NCI-H2029 treated with DMSO at 0.1 percent for 48 hours (cell line): ENCODE results near the gene DTNBP1.

ENCODE experiments used
- DNase-seq: peaks from one replicate; lab custom pipeline; 2025; lab: John Stamatoyannopoulos, UW

The DTNBP1 gene

DNA sequence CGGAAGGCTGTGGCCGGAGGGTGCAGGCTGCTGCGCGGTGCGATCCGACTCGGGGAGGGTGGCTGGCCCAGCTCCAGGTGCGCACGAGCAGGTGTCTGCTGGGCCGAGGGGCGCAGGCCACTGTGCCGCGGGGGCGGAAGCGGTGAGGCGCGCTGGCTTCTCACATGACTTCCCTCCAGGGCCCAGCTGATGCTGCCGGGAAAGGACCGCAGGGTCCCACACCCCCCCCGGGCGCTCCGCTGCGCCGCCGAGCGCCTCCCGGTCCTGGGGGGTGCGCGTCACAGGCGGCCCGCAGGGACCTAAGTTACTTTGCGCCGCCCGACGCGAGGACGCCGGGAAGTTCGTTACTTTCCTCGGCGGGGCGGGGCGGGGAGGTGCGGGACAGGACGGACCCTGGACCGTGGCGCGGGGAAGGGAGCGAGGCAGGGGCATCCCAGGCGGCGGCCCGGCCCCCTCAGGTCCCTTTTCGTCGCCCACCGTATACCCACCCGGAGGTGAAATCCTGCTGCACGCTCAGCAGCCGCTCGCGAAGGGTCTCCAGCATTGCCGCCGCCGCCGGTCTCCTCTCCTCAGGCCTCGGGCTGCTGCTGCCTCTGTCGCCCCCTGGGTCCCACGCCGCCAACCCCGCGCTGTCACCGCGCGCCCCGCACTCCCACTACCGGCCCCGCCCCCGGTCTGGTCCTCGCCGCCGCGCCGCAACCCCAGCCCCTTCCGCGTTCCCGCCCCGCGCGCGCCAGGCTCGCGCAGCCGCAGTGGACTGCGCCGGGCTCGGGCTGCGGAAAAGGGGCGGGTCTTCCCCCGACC, at the start of gene DTNBP1:
Gene DTNBP1 (minus strand): TSS at position 703 of the 804 bp plus-strand sequence. CDS start 159 bp downstream, at position 544.
- peak; percentile 67 for DNase-seq

- DNase-seq = no peak
These were observed 46.9 kb upstream of the DTNBP1 start for GRCh38 chr6:15709651-15710269.

DNA sequence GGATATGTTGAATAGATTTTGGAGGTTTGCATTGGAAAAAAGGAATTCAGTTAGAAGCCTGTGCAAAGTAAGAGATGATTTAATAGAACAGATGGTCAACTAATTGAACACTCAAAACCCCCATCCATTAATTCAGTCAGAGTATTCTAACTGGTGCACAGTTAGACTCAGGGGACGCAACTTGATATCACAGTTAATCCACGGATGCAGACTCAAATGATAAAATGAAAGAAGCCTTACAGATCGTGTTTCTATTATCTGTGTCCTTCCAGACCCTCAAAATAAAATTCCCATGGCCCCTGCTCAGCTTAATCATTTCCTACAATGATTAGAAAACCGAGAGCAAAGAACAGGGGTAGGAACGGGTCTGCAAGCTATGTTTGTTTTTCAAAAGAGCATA, 45.4 kb upstream of the DTNBP1 start:
- no peak for DNase-seq

DNA sequence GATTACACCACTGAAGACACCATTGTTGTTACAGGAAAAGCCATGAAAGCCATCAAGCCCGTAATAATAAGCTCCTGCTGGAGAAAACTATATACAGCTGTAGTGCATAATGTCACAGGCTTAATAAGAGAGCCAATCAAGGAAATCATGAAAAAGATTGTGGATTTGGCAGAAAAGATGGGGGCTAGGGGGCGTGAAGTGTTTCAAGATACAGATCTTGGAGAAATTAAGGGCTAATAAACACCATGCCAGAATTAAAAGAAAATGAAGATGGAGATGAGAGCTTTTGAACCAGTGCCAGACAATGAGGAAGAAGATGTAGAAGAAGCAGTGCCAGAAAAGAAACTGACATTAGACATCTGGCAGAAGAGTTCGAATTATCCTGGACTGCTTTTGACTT, 43.2 kb upstream of the DTNBP1 start:
- no peak for DNase-seq

GRCh38 chr6:15698471-15698870, 35.6 kb upstream of the DTNBP1 start:
- DNase-seq = no peak

- no peak for DNase-seq
These were observed 35.1 kb upstream of the DTNBP1 start for GRCh38 chr6:15697895-15698294.

DNA sequence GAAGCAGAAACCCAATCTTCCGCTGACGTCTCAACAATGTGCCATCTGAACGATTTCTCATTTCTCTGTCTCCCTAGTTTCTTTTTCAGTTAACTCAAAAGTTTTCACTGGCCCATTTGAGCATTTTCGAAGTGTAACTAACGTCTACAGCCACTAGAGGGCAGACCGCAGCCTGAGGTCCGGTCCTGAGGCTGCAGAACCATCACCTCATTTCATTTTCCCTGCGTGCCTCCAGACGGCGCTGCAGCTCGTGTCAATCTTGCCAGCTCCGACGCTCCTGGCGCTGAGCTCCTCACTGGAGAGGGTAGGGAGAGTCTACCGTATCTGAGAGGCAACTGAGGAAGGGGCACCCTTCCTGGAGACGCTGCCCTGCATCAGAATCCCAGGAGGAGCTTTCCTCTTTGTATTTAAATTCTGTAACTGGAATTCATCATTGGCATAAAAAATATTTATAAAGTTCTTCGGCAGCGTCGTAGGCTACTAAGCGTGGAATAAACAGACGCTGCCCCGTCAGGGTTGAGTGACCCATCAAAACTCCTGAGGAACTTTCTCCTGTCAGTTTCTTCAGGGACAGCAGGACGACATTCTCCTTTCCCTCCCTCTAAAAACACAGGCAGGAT, 28.5 kb upstream of the DTNBP1 start:
- peak; percentile 93 for DNase-seq

GRCh38 chr6:15690510-15690909, 27.7 kb upstream of the DTNBP1 start:
- peak; percentile 40 for DNase-seq

GRCh38 chr6:15689586-15690482, 27.0 kb upstream of the DTNBP1 start:
- DNase-seq = no peak

DNA sequence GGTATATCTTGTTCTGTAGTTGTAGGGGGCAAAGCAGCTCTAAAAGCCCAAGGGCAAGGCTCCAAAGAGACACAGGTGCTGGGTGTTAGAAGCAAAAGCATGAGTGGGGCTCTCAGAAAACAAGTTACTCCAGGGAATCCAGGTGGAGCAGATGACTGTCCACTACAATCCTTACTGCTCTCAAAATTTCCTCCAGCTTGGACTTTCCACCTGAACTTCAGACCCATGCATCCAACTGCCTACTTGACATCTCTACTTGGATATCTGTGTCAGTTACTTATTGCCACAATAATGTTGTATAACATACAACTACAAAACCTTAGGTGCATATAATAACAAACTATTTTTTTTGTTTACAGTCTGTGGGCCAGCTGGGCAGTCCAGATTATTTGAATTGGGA, 22.8 kb upstream of the DTNBP1 start:
- DNase-seq = no peak

DNA sequence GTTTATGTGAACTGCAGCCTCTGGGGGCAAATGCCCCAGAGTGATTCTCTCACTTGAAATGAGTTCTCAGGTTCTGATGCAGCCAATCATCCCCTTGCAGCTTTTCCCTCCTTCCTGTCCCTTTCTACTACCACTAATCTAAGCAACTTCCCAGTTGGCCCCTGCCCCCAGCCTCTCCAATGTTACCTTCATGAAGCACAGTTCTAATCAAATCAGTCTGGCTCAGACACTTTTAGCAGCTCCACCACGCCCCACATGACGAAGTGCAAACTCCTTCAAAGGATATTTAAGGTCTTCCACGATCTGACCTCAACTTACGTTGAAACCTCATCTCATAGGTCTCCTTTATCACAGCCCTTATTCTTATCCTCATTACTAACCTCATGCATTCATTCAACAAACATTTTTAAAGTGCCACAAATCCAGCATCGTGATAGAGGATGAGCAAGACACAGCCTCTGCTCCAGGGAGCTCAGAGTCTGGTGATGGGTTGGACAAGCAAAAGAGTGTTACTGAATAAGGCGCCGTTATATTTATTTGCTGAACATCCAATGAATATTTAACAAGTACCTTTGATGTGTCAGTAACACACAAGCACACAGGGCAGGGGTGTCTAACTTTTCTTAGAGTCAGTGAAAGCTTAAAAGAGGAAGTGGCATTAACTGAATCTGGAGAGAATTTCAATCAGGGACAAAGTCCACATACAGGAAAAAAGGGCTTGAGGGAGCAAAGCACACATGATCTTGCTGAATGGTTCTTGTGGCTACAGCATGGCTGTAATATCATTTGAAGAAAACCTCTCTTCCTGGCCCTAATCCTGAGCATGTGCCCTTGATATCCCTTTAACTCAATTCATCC, 20.4 kb upstream of the DTNBP1 start:
- no peak for DNase-seq

GRCh38 chr6:15681946-15682345, 19.1 kb upstream of the DTNBP1 start:
- DNase-seq = no peak

GRCh38 chr6:15678514-15678913, 15.7 kb upstream of the DTNBP1 start:
- DNase-seq = no peak

- no peak for DNase-seq
These were observed 15.0 kb upstream of the DTNBP1 start for GRCh38 chr6:15677822-15678221.

- no peak for DNase-seq
These were observed 12.8 kb upstream of the DTNBP1 start for GRCh38 chr6:15675536-15676220.

DNA sequence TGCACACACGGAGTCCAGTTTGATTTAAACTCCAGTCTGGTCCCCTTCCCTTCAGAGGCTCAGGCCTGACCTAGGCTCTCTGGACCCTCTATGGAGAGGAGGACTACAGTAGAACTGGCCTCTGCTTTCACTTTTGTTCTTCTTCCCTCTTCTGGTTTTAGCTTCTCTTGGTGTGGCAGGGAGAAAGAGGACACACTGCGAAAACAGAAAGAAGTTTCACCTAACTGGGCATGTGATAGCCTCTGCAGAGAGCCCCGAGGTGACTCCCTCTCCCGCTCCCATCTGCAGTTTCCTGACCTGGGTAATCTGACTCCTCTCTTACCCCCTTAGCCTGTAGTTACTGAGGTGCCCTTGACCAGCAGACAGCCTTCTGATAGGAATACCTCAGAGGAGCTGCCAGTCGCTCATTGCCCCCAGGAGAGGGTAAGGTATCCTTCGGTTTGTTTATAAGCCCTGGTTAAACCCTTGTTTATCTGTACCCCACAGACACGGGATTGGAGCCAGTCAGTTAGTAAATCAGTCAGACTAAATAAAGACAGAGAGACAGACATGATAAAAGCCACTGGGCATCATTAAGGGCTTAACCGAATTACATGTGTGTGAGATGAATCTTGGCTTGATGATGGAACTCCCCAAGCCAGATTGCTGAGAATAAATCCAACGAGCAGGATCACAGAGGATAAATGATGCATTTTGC, 12.0 kb upstream of the DTNBP1 start:
- DNase-seq = no peak

DNA sequence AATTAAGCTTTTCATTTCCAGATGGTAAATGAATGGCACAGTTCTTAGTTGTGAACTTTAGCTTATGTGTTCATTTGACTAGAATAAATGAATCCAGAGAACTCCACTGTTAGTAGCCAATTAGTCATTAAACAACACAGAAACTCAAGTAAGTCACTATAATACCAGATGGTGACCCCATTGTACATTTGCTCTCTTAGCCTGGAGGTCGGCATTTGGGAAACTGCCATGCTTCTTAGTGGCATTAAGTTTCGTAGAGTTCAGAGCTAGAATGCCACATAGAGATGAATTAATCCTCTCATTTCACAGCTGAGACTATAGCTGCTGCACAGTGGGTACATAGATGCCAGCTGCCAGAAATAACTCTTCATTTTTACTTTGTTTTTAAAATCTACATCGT, 10.8 kb upstream of the DTNBP1 start:
- DNase-seq = no peak

- no peak for DNase-seq
These were observed 10.0 kb upstream of the DTNBP1 start for GRCh38 chr6:15672818-15673217.

DNA sequence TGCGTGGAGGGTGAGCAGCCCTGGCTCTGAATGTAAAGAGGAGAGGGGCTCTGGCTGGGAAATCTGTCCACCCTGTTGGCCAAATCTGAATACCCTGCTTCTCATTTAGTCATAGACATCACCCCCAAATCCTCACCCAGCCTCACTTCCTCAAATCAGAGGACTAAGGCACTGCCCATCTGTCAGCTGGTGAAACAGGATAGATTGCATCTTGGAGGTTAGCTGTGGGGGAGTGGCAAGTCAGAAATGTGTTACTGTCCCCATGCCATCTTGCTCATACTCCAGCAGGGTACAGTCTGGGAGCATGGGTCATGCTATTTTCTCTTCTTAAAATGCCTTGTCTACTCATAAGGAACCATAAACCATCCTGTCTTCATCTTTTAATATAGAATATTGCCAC, 9.5 kb upstream of the DTNBP1 start:
- no peak for DNase-seq

DNA sequence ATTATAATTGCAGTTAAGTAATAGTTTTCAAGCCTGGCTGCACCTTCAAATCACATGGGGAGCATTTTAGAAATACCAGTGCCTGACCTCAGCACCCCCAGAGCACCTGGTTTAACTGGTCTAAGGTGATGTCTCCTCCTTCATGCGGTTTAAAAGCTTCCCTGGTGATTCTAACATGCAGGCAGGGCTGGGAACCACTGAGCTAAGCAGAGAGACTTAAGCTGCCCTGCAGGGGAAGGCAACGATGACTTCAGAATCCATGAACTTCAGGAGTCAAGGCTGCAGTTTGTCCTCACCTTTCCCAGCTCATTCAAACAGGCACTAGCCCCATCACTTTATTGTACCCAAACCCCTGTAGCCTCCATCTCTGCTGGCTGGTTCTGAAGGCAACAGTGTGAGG, 6.1 kb upstream of the DTNBP1 start:
- DNase-seq = no peak
